Gastroesophageal sphincter (tissue), 3 donors: ENCODE measurements around the gene AP2B1.

Experiments
- CTCF ChIP-seq, 4 experiments: fragments of 200-600 bp in 2 of 4; fragments of 450-650 bp in 2 of 4; sonication (generic) in 1 of 4; IDR thresholded peaks; one replicate each; pipeline ENCODE4 v1.5.1; 2017 to 2019; ENCODE audit warnings: antibody characterized with exemption in 4 of 4, mild to moderate bottlenecking in 2 of 4, moderate library complexity in 2 of 4
- EP300 ChIP-seq: sonication (generic); formaldehyde crosslinking; IDR thresholded peaks from one replicate; pipeline ENCODE4 v1.6.1; 2017; ENCODE audit warnings: antibody characterized with exemption, mild to moderate bottlenecking
- POLR2A ChIP-seq, 2 donors: fragments of 450-650 bp; IDR thresholded peaks; one replicate each; pipeline ENCODE4 v1.6.1; 2017; ENCODE audit warnings: antibody characterized with exemption in 2 of 2, mild to moderate bottlenecking in 2 of 2, moderate library complexity in 1 of 2
- POLR2AphosphoS5 ChIP-seq: sonication (generic); formaldehyde crosslinking; IDR thresholded peaks from one replicate; pipeline ENCODE4 v1.6.1; 2017; ENCODE audit warnings: antibody characterized with exemption

- TF ChIP-seq POLR2A (IDR thresholded peaks at IDR 0.05) = no peak
- no peak for TF ChIP-seq CTCF (IDR thresholded peaks at IDR 0.05)
- TF ChIP-seq POLR2AphosphoS5 = no peak
- no peak for TF ChIP-seq EP300
Observed at GRCh38 chr17:35766489-35766877, 179.4 kb downstream of the AP2B1 start.
